Right ventricle myocardium superior (tissue), 1 donor: Measurements from ENCODE around the gene CLEC11A. TPM values are rescaled to one million over a fixed set of nuclear protein-coding genes. Genes with fewer than 3 reads are reported as not detected.
"Not testable (repeated sequence)": the region's sequence is repeated elsewhere in the genome, so short reads cannot be mapped to it uniquely, and the experiment has no call there.

ENCODE experiments used
- ATAC-seq: fragments of 200-7000 bp; cut with Tn5 transposase; one replicate; pipeline ENCODE4 v1.9.1; 2020; ENCODE audit warnings: mild to moderate bottlenecking; ENCODE audit not compliant: poor library complexity
- DNase-seq: peaks from one replicate; pipeline ENCODE4 v3.0.0-alpha.2; 2020
- intact Hi-C: fragments of 100-400 bp; cut with DNase I; formaldehyde crosslinking; loops from one replicate; pipeline ENCODE4 v1.11.2; 2022
- total RNA-seq: library from RNA; stranded (reverse); fragmentation: NEBNext Ultra II Directional; extraction: Animal tissue kit (Norgen Biotek cat#: 25700); gene quantifications from one replicate; pipeline ENCODE4 v1.2.1, GENCODE V29; 2021
- donor health status: DM: no; HTN: yes; CAD: no; lungs with severe emphysema.

CLEC11A gene
- total RNA-seq, 1 donor from 2014 or later: 3.0 TPM

GRCh38 chr19:50772912-50773311, 49.7 kb downstream of the CLEC11A start:
- intact Hi-C loops, ATAC-seq, DNase-seq: not testable (repeated sequence)

- intact Hi-C loops, ATAC-seq, DNase-seq: not testable (repeated sequence)
These were observed 50.3 kb downstream of the CLEC11A start for GRCh38 chr19:50773454-50773853.

Other genes starting within 250 kb of the CLEC11A start
- 68.7 TPM for gene EMC10, start 246.9 kb upstream of the CLEC11A start, total RNA-seq
- 2.0 TPM for gene GARIN5A, start 246.5 kb upstream of the CLEC11A start, total RNA-seq
- 39.8 TPM for gene JOSD2, start 212.2 kb upstream of the CLEC11A start, total RNA-seq
- not detected for gene ASPDH, start 209.5 kb upstream of the CLEC11A start, total RNA-seq
- gene LRRC4B, start 154.9 kb upstream of the CLEC11A start, total RNA-seq: 1.0 TPM
- 0.11 TPM for gene SYT3, start 83.5 kb upstream of the CLEC11A start, total RNA-seq
- 2.5 TPM for gene C19orf81, start 73.9 kb upstream of the CLEC11A start, total RNA-seq
- gene SHANK1, start 3.6 kb upstream of the CLEC11A start, total RNA-seq: 0.40 TPM
- not detected for gene GPR32, start 47.1 kb downstream of the CLEC11A start, total RNA-seq
- gene ACP4, start 67.1 kb downstream of the CLEC11A start, total RNA-seq: not detected
- not detected for gene KLK1, start 100.4 kb downstream of the CLEC11A start, total RNA-seq
- not detected for gene KLK15, start 110.2 kb downstream of the CLEC11A start, total RNA-seq
- gene KLK3, start 131.6 kb downstream of the CLEC11A start, total RNA-seq: not detected
- gene KLK2, start 150.1 kb downstream of the CLEC11A start, total RNA-seq: not detected
- not detected for gene KLK4, start 188.0 kb downstream of the CLEC11A start, total RNA-seq
- gene KLK5, start 229.7 kb downstream of the CLEC11A start, total RNA-seq: not detected
- not detected for gene KLK6, start 246.2 kb downstream of the CLEC11A start, total RNA-seq